Upper lobe of right lung (tissue), 1 donor: ENCODE results near the gene SIGMAR1. TPM values are rescaled to one million over a fixed set of nuclear protein-coding genes. Genes with fewer than 3 reads are reported as not detected.

Source experiments
- ATAC-seq: fragments of 200-7000 bp; cut with Tn5 transposase; one replicate; pipeline ENCODE4 v1.9.1; 2020; ENCODE audit warnings: mild to moderate bottlenecking, moderate library complexity
- DNase-seq: peaks from one replicate; pipeline ENCODE4 v3.0.0-alpha.2; 2020
- H3K27ac ChIP-seq: fragments of 200-600 bp; one replicate; pipeline ENCODE4 v1.8.0; 2022
- H3K27me3 ChIP-seq: fragments of 200-600 bp; one replicate; pipeline ENCODE4 v1.8.0; 2022; ENCODE audit warnings: mild to moderate bottlenecking
- H3K36me3 ChIP-seq: fragments of 200-600 bp; one replicate; pipeline ENCODE4 v1.8.0; 2022
- H3K4me1 ChIP-seq: fragments of 200-600 bp; one replicate; pipeline ENCODE4 v1.8.0; 2022
- H3K4me3 ChIP-seq: fragments of 200-600 bp; one replicate; pipeline ENCODE4 v1.8.0; 2022; ENCODE audit warnings: mild to moderate bottlenecking
- H3K9me3 ChIP-seq: fragments of 200-600 bp; one replicate; pipeline ENCODE4 v1.8.0; 2022
- intact Hi-C: fragments of 100-400 bp; cut with DNase I; formaldehyde crosslinking; loops from one replicate; pipeline ENCODE4 v1.11.0; 2022
- total RNA-seq: library from RNA; stranded (reverse); fragmentation: NEBNext Ultra II Directional; extraction: Animal tissue kit (Norgen Biotek cat#: 25700); gene quantifications from one replicate; pipeline ENCODE4 v1.2.1, GENCODE V29; 2021
- TF ChIP-seq, protein P1 (sequence below): fragments of 200-600 bp; IDR thresholded peaks from one replicate; pipeline ENCODE4 v1.8.0; 2022; ENCODE audit warnings: antibody characterized with exemption
- donor health status: DM: no; HTN: yes; CAD: no; lungs with severe emphysema.

Gene SIGMAR1
- total RNA-seq, 1 donor from 2014 or later, result 40.5 TPM

GRCh38 chr9:34654323-34655051, 16.9 kb upstream of the SIGMAR1 start:
- DNase-seq, result no peak
- Histone ChIP-seq H3K4me1 (peaks cover 31% of the 10 kb centered on the region), H3K27ac (peak overlapping the region; percentile 51)

GRCh38 chr9:34653151-34654072, 15.8 kb upstream of the SIGMAR1 start:
- Histone ChIP-seq H3K27me3 (no peaks in the 10 kb centered on the region), H3K36me3 (peaks cover 16% of the 10 kb centered on the region), H3K4me3 (no peak overlapping the region), H3K4me1 (peaks cover 33% of the 10 kb centered on the region), H3K9me3 (no peaks in the 10 kb centered on the region), H3K27ac (peak overlapping the region; percentile 82)
- intact Hi-C loops, result no loop called here
- TF ChIP-seq, protein P1, sequence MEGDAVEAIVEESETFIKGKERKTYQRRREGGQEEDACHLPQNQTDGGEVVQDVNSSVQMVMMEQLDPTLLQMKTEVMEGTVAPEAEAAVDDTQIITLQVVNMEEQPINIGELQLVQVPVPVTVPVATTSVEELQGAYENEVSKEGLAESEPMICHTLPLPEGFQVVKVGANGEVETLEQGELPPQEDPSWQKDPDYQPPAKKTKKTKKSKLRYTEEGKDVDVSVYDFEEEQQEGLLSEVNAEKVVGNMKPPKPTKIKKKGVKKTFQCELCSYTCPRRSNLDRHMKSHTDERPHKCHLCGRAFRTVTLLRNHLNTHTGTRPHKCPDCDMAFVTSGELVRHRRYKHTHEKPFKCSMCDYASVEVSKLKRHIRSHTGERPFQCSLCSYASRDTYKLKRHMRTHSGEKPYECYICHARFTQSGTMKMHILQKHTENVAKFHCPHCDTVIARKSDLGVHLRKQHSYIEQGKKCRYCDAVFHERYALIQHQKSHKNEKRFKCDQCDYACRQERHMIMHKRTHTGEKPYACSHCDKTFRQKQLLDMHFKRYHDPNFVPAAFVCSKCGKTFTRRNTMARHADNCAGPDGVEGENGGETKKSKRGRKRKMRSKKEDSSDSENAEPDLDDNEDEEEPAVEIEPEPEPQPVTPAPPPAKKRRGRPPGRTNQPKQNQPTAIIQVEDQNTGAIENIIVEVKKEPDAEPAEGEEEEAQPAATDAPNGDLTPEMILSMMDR, result no peak
- ATAC-seq (no peak), DNase-seq (no peak)

More at GRCh38 chr9:34654323-34655051, 16.9 kb upstream of the SIGMAR1 start:
- Histone ChIP-seq H3K9me3 (no peaks in the 10 kb centered on the region), H3K4me3 (no peak overlapping the region), H3K27me3 (no peaks in the 10 kb centered on the region), H3K36me3 (peaks cover 5% of the 10 kb centered on the region)
- peak; percentile 4 for ATAC-seq
- TF ChIP-seq, protein P1, result no peak
- intact Hi-C loops, result no loop called here

GRCh38 chr9:34652602-34653000, 15.0 kb upstream of the SIGMAR1 start:
- intact Hi-C loops, result no loop called here
- H3K36me3 ChIP-seq, result peaks cover 18% of the 10 kb centered on the region
- DNase-seq (no peak), ATAC-seq (no peak)
- H3K4me3 ChIP-seq, result peak overlapping the region; percentile 47
- TF ChIP-seq, protein P1, result no peak
- H3K4me1 ChIP-seq, result peaks cover 42% of the 10 kb centered on the region
- H3K9me3 ChIP-seq, result no peaks in the 10 kb centered on the region
- no peaks in the 10 kb centered on the region for H3K27me3 ChIP-seq
- peak overlapping the region; percentile 82 for H3K27ac ChIP-seq

DNA sequence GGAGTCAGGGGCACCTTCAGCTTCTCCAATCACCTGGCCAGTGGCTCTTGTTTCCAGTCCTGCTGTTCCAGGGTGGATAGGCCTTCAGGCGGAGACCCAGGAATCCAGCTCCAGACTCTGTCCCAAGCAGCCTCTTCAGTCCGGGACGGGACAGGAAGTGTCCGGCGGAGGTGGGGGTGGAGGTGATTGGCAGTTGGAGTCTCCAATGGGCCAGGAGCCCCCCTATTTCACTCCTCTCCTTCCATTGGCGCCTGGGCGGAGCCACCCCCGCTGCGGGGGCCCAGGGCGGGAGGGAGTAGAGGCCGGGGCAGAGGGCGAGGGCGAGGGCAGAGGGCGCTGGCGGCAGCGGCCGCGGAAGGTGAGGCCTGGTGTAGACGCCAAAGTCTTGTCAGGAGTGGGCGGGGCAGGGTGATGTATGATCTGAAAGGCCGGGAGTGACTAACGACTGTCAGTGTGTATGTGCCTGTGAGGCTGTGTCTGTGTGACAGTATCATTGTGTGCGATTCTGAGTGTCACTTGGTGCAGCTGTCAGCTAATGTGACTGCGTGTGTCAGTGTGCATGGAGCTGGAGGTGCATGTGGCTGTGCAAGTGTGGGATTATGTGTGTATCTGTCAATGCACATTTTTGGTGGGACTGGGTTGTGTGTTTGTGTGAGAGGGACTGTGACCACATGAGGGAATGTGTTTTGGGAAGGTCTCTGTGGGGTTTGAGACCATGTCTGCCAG, 14.5 kb upstream of the SIGMAR1 start, which contains the start of gene IL11RA:
IL11RA (plus strand) TSS at position 310 of the 726 bp plus-strand sequence. CDS start 3,033 bp downstream, outside the sequence.
- peak within 1 kb of the TSS; percentile 47 for H3K4me3 ChIP-seq
- H3K36me3 ChIP-seq, result peaks cover 18% of the 10 kb centered on the region
- H3K27me3 ChIP-seq, result no peaks in the 10 kb centered on the region
- H3K4me1 ChIP-seq, result peaks cover 47% of the 10 kb centered on the region
- no peaks in the 10 kb centered on the region for H3K9me3 ChIP-seq
- intact Hi-C loops, result no loop called here
- peak within 1 kb of the TSS; percentile 82 for H3K27ac ChIP-seq
- ATAC-seq (peak; percentile 93), DNase-seq (peak; percentile 94)
- TF ChIP-seq, protein P1, result no peak

- intact Hi-C loops, result no loop called here
- DNase-seq (no peak), ATAC-seq (no peak)
- no peaks in the 10 kb centered on the region for H3K27me3 ChIP-seq
- H3K4me1 ChIP-seq, result peaks cover 48% of the 10 kb centered on the region
- TF ChIP-seq, protein P1, result no peak
- no peaks in the 10 kb centered on the region for H3K9me3 ChIP-seq
- H3K4me3 ChIP-seq, result peak overlapping the region; percentile 47
- peaks cover 18% of the 10 kb centered on the region for H3K36me3 ChIP-seq
- H3K27ac ChIP-seq, result peak overlapping the region; percentile 82
These were observed 13.7 kb upstream of the SIGMAR1 start for GRCh38 chr9:34651321-34651720.
